ENCODE results near the gene KLHL9. TPM values are rescaled to one million over a fixed set of nuclear protein-coding genes. Genes with fewer than 3 reads are reported as not detected.

The KLHL9 gene
- total RNA-seq, 6 experiments from 2014 or later: 25.7 to 32.2 (median 29.9) TPM

- no peak for DNase-seq
- Mint-ChIP-seq H3K4me1 (ENCODE audit: low read depth) (peaks cover 4% of the 10 kb centered on the region; the same call in 1 of the 2 replicates), H3K36me3 (ENCODE audit: low read depth) (no peaks in the 10 kb centered on the region), H3K4me3 (no peak overlapping the region), H3K27me3 (ENCODE audit: insufficient read depth) (peaks cover 2% of the 10 kb centered on the region), H3K9me3 (peaks cover 4% of the 10 kb centered on the region; the same call in 1 of the 2 replicates), H3K27ac (no peak overlapping the region)
- no peak for TF ChIP-seq CTCF (IDR thresholded peaks at IDR 0.05)
Measured at GRCh38 chr9:21314152-21314551, 21.1 kb downstream of the KLHL9 start.

- no peak for DNase-seq
- no peaks in the 10 kb centered on the region for H3K36me3 Mint-ChIP-seq (ENCODE audit: low read depth)
- no peak overlapping the region for H3K4me3 Mint-ChIP-seq
- H3K9me3 Mint-ChIP-seq: peaks cover 4% of the 10 kb centered on the region; the same call in 1 of the 2 replicates
- no peak for TF ChIP-seq CTCF (IDR thresholded peaks at IDR 0.05)
- H3K27me3 Mint-ChIP-seq (ENCODE audit: insufficient read depth): peaks cover 8% of the 10 kb centered on the region
- H3K27ac Mint-ChIP-seq: no peak overlapping the region
- H3K4me1 Mint-ChIP-seq (ENCODE audit: low read depth): no peaks in the 10 kb centered on the region
Measured at GRCh38 chr9:21311889-21312288, 23.3 kb downstream of the KLHL9 start.

- Mint-ChIP-seq H3K36me3 (ENCODE audit: low read depth) (no peaks in the 10 kb centered on the region), H3K9me3 (no peaks in the 10 kb centered on the region), H3K4me1 (ENCODE audit: low read depth) (no peaks in the 10 kb centered on the region), H3K27ac (no peak within 1 kb of the TSS), H3K27me3 (ENCODE audit: insufficient read depth) (peaks cover 17% of the 10 kb centered on the region), H3K4me3 (no peak within 1 kb of the TSS)
- no peak for DNase-seq
- TF ChIP-seq CTCF (IDR thresholded peaks at IDR 0.05): no peak
Measured at GRCh38 chr9:21305213-21305612, 30.0 kb downstream of the KLHL9 start, which contains the start of gene IFNA5. IFNA5 (minus strand) TSS chr9:21305313; CDS start chr9:21305256, 57 bp downstream.

- Mint-ChIP-seq H3K4me3 (no peak overlapping the region), H3K36me3 (ENCODE audit: low read depth) (no peaks in the 10 kb centered on the region), H3K27me3 (ENCODE audit: insufficient read depth) (peaks cover 15% of the 10 kb centered on the region), H3K4me1 (ENCODE audit: low read depth) (peaks cover 6% of the 10 kb centered on the region), H3K27ac (no peak overlapping the region), H3K9me3 (peaks cover 5% of the 10 kb centered on the region; the same call in 1 of the 2 replicates)
- TF ChIP-seq CTCF (IDR thresholded peaks at IDR 0.05): no peak
- no peak for DNase-seq
Measured at GRCh38 chr9:21295992-21296391, 39.2 kb downstream of the KLHL9 start.

GRCh38 chr9:21294904-21295538 lies 40.2 kb downstream of the KLHL9 start:
- H3K4me3 Mint-ChIP-seq: no peak overlapping the region
- H3K4me1 Mint-ChIP-seq (ENCODE audit: low read depth): peaks cover 6% of the 10 kb centered on the region
- peaks cover 5% of the 10 kb centered on the region; the same call in 1 of the 2 replicates for H3K9me3 Mint-ChIP-seq
- no peak for DNase-seq
- H3K27ac Mint-ChIP-seq: no peak overlapping the region
- peaks cover 8% of the 10 kb centered on the region for H3K27me3 Mint-ChIP-seq (ENCODE audit: insufficient read depth)
- no peak for TF ChIP-seq CTCF (IDR thresholded peaks at IDR 0.05)
- no peaks in the 10 kb centered on the region for H3K36me3 Mint-ChIP-seq (ENCODE audit: low read depth)

Measured in HFFc6 (cell line).